ENCODE data around the gene ATP8A2. TPM values are rescaled to one million over a fixed set of nuclear protein-coding genes. Genes with fewer than 3 reads are reported as not detected.
A peak's percentile ranks its signal among the peaks of the same experiment; 100 is the strongest.

The ATP8A2 gene
- polyA plus RNA-seq, 1 donor from 2014 or later, result 11.9 TPM

DNA sequence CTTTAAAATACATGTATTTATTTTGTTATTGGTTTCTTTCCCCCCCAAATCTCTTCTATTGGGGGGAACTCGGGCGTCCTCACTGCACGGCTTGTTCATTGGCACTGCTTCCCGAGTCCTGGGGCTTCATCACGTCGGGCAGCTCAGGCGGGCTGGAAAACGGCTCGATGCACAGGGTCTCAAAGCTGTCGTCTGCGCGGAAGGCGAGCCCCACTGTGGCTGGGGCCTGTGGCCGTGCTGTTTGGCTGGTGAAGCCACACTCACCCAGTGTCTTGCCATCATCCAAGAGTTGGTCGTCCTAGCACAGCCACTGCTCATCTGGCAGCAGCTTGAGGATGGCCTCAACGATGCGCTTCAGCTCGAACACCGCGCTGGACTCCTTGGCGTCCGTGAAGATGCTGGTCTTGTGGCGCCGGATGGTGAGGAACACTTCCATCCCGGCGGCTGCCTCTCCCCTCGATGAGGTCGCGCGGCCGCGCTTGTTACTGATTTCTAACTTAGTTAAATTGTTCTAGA is 6.0 kb upstream of the ATP8A2 start:
- Histone ChIP-seq H3K79me2 (replicated peaks; ENCODE audit: insufficient read depth, low read length) (no peaks in the 10 kb centered on the region), H3K27me3 (ENCODE audit: insufficient read depth, low read depth, low read length) (peaks cover 1% of the 10 kb centered on the region), H3K27ac (ENCODE audit: low read length) (no peak overlapping the region), H3K9me3 (ENCODE audit: low read length) (no peaks in the 10 kb centered on the region), H3K36me3 (ENCODE audit: insufficient read depth, low read length) (no peaks in the 10 kb centered on the region), H3F3A (ENCODE audit: insufficient read depth, low read length, poor library complexity, severe bottlenecking) (no peaks in the 10 kb centered on the region), H4K20me1 (ENCODE audit: insufficient read depth) (no peaks in the 10 kb centered on the region), H3K9ac (ENCODE audit: low read length) (no peak overlapping the region), H3K4me3 (ENCODE audit: low read length) (no peak overlapping the region), H3K9me2 (ENCODE audit: insufficient read depth, low read length) (no peaks in the 10 kb centered on the region), H2AFZ (ENCODE audit: low read depth, low read length) (no peak overlapping the region), H3K4me2 (ENCODE audit: low read length) (no peak overlapping the region)
- no peak for TF ChIP-seq TAF1 (IDR thresholded peaks at IDR 0.05; ENCODE audit: low read depth)
- no peak for TF ChIP-seq EP300 (conservative IDR thresholded peaks at IDR 0.05; ENCODE audit: poor library complexity, severe bottlenecking)
- TF ChIP-seq RAD21 (conservative IDR thresholded peaks at IDR 0.05), result no peak
- no peak for TF ChIP-seq EZH2 (IDR thresholded peaks at IDR 0.05; ENCODE audit: borderline replicate concordance, insufficient read depth, low read length, poor library complexity, severe bottlenecking)
- TF ChIP-seq MXI1 (conservative IDR thresholded peaks at IDR 0.05; ENCODE audit: poor library complexity, severe bottlenecking), result no peak
- no peak for TF ChIP-seq POLR2AphosphoS5 (IDR thresholded peaks at IDR 0.05)
- TF ChIP-seq, protein P1, sequence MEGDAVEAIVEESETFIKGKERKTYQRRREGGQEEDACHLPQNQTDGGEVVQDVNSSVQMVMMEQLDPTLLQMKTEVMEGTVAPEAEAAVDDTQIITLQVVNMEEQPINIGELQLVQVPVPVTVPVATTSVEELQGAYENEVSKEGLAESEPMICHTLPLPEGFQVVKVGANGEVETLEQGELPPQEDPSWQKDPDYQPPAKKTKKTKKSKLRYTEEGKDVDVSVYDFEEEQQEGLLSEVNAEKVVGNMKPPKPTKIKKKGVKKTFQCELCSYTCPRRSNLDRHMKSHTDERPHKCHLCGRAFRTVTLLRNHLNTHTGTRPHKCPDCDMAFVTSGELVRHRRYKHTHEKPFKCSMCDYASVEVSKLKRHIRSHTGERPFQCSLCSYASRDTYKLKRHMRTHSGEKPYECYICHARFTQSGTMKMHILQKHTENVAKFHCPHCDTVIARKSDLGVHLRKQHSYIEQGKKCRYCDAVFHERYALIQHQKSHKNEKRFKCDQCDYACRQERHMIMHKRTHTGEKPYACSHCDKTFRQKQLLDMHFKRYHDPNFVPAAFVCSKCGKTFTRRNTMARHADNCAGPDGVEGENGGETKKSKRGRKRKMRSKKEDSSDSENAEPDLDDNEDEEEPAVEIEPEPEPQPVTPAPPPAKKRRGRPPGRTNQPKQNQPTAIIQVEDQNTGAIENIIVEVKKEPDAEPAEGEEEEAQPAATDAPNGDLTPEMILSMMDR (IDR thresholded peaks at IDR 0.05; ENCODE audit: poor library complexity, severe bottlenecking), result no peak
- TF ChIP-seq SMC3 (conservative IDR thresholded peaks at IDR 0.05; ENCODE audit: poor library complexity), result no peak
- TF ChIP-seq, protein P2, sequence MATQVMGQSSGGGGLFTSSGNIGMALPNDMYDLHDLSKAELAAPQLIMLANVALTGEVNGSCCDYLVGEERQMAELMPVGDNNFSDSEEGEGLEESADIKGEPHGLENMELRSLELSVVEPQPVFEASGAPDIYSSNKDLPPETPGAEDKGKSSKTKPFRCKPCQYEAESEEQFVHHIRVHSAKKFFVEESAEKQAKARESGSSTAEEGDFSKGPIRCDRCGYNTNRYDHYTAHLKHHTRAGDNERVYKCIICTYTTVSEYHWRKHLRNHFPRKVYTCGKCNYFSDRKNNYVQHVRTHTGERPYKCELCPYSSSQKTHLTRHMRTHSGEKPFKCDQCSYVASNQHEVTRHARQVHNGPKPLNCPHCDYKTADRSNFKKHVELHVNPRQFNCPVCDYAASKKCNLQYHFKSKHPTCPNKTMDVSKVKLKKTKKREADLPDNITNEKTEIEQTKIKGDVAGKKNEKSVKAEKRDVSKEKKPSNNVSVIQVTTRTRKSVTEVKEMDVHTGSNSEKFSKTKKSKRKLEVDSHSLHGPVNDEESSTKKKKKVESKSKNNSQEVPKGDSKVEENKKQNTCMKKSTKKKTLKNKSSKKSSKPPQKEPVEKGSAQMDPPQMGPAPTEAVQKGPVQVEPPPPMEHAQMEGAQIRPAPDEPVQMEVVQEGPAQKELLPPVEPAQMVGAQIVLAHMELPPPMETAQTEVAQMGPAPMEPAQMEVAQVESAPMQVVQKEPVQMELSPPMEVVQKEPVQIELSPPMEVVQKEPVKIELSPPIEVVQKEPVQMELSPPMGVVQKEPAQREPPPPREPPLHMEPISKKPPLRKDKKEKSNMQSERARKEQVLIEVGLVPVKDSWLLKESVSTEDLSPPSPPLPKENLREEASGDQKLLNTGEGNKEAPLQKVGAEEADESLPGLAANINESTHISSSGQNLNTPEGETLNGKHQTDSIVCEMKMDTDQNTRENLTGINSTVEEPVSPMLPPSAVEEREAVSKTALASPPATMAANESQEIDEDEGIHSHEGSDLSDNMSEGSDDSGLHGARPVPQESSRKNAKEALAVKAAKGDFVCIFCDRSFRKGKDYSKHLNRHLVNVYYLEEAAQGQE (IDR thresholded peaks at IDR 0.05; ENCODE audit: borderline replicate concordance), result no peak

DNA sequence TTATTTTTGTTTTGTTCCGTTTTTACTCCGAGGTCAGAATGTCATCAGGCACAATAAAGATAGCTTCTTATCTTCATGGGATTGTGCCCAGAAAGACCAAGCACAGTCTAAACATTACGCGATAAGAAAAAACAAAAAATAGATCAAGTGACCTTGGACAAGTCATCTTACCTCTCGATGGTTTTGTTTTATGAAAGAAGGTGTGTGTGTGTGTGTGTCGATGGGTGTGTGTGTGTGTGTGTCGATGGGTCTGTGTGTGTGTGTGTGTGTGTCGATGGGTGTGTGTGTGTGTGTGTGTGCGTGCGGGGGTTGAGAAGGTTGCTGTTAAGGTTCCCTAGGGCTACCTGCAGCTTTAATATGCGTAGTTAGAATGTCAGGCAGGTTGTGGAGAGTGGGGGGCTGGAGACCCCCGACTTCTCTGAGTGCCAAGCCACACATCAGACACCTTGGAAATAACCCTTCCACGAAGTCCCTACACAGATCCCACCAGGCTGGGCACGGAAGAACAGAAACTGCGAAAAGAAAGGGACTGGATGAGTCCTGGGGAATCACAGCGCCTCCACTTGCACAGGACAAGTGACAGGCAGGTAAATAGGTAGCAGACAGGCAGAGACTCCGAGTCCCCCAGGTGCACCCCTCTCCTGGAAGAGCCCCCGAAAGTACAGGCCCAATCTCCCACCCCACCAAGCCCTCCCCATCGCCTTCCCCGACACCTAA is 458 bp upstream of the ATP8A2 start:
- peak overlapping the region; percentile 60 for H2AFZ ChIP-seq (ENCODE audit: low read depth, low read length)
- no peaks in the 10 kb centered on the region for H3K9me3 ChIP-seq (ENCODE audit: low read length)
- TF ChIP-seq MXI1 (conservative IDR thresholded peaks at IDR 0.05; ENCODE audit: poor library complexity, severe bottlenecking), result no peak
- TF ChIP-seq, protein P1 (IDR thresholded peaks at IDR 0.05; ENCODE audit: poor library complexity, severe bottlenecking), result peak; percentile 30
- TF ChIP-seq TAF1 (IDR thresholded peaks at IDR 0.05; ENCODE audit: low read depth), result no peak
- TF ChIP-seq RAD21 (conservative IDR thresholded peaks at IDR 0.05), result no peak
- H3F3A ChIP-seq (ENCODE audit: insufficient read depth, low read length, poor library complexity, severe bottlenecking), result no peaks in the 10 kb centered on the region
- H3K9ac ChIP-seq (ENCODE audit: low read length), result peak overlapping the region; percentile 80
- no peaks in the 10 kb centered on the region for H3K36me3 ChIP-seq (ENCODE audit: insufficient read depth, low read length)
- peak overlapping the region; percentile 51 for H3K27ac ChIP-seq (ENCODE audit: low read length)
- peak overlapping the region; percentile 55 for H3K4me2 ChIP-seq (ENCODE audit: low read length)
- H4K20me1 ChIP-seq (ENCODE audit: insufficient read depth), result no peaks in the 10 kb centered on the region
- H3K4me3 ChIP-seq (ENCODE audit: low read length), result peak overlapping the region; percentile 81
- peaks cover 11% of the 10 kb centered on the region for H3K27me3 ChIP-seq (ENCODE audit: insufficient read depth, low read depth, low read length)
- no peaks in the 10 kb centered on the region for H3K79me2 ChIP-seq (replicated peaks; ENCODE audit: insufficient read depth, low read length)
- H3K9me2 ChIP-seq (ENCODE audit: insufficient read depth, low read length), result no peaks in the 10 kb centered on the region
